Testis (tissue), 3 donors: Measurements from ENCODE around the gene TGM1. TPM values are rescaled to one million over a fixed set of nuclear protein-coding genes. Genes with fewer than 3 reads are reported as not detected.

Source experiments
- DNase-seq: peaks from one replicate; pipeline ENCODE4 v3.0.0-alpha.2; 2019
- H3K27ac ChIP-seq, 2 donors: fragments of 200-600 bp; sonication (generic); one replicate each; pipeline ENCODE4 v1.5.1; 2019
- H3K27me3 ChIP-seq: fragments of 200-600 bp; sonication (generic); one replicate; pipeline ENCODE4 v1.5.1; 2019
- H3K36me3 ChIP-seq: fragments of 200-600 bp; sonication (generic); one replicate; pipeline ENCODE4 v1.5.1; 2017; ENCODE audit warnings: low read depth; ENCODE audit errors: missing control alignments
- H3K4me1 ChIP-seq: fragments of 200-600 bp; sonication (generic); one replicate; pipeline ENCODE4 v1.5.1; 2019
- H3K4me3 ChIP-seq, 2 donors: fragments of 200-600 bp; sonication (generic); one replicate each; pipeline ENCODE4 v1.5.1; 2017 to 2019
- H3K9me3 ChIP-seq: fragments of 200-600 bp; sonication (generic); one replicate; pipeline ENCODE4 v1.5.1; 2017
- POLR2A ChIP-seq: fragments of 450-650 bp; IDR thresholded peaks from one replicate; pipeline ENCODE4 v1.6.1; 2017; ENCODE audit warnings: antibody characterized with exemption, mild to moderate bottlenecking, moderate library complexity
- WGBS, 2 donors: methylation state at CpG; one replicate each; pipeline ENCODE4 v1.1.5; 2018; 5-methylcytosine and 5-hydroxymethylcytosine counted together
- intact Hi-C: fragments of 100-400 bp; cut with DNase I; formaldehyde crosslinking; loops from one replicate; pipeline ENCODE4 v1.15.1; 2023; ENCODE audit warnings: low total_unique reads
- polyA plus RNA-seq: library from polyadenylated mRNA; stranded (reverse); fragments of 350-450 nt; fragmentation: Illumina TruSeq; extraction: RNeasy Lipid Tissue Mini Kit (QIAGEN cat#74804); gene quantifications from one replicate; pipeline ENCODE4 v1.2.3, GENCODE V29; 2014; ENCODE audit warnings: low read depth, low replicate concordance; ENCODE audit not compliant: insufficient read depth
- total RNA-seq, 2 donors: library from RNA; depleted of rRNA; stranded (reverse); fragments of >200 nt; gene quantifications; one replicate each; pipeline ENCODE4 v1.2.3, GENCODE V29; 2016
- TF ChIP-seq, protein P1 (sequence below), 3 experiments: fragments of 450-650 bp in 2 of 3; fragments of 200-600 bp in 1 of 3; sonication (generic) in 1 of 3; IDR thresholded peaks; one replicate each; pipeline ENCODE4 v1.5.1; 2016 to 2019; ENCODE audit warnings: antibody characterized with exemption in 3 of 3, mild to moderate bottlenecking in 2 of 3, moderate library complexity in 1 of 3

The TGM1 gene
- total and polyA plus RNA-seq, 3 donors from 2014 or later: 3.6 to 10.5 (median 5.4) TPM

GRCh38 chr14:24277071-24277470 is 14.1 kb upstream of the TGM1 start:
- Histone ChIP-seq H3K4me1 (no peaks in the 10 kb centered on the region), H3K27ac (no peak overlapping the region), H3K36me3 (no peaks in the 10 kb centered on the region), H3K27me3 (no peaks in the 10 kb centered on the region), H3K4me3 (no peak overlapping the region), H3K9me3 (no peaks in the 10 kb centered on the region)
- intact Hi-C loops: no loop called here
- TF ChIP-seq POLR2A: no peak
- TF ChIP-seq, protein P1, sequence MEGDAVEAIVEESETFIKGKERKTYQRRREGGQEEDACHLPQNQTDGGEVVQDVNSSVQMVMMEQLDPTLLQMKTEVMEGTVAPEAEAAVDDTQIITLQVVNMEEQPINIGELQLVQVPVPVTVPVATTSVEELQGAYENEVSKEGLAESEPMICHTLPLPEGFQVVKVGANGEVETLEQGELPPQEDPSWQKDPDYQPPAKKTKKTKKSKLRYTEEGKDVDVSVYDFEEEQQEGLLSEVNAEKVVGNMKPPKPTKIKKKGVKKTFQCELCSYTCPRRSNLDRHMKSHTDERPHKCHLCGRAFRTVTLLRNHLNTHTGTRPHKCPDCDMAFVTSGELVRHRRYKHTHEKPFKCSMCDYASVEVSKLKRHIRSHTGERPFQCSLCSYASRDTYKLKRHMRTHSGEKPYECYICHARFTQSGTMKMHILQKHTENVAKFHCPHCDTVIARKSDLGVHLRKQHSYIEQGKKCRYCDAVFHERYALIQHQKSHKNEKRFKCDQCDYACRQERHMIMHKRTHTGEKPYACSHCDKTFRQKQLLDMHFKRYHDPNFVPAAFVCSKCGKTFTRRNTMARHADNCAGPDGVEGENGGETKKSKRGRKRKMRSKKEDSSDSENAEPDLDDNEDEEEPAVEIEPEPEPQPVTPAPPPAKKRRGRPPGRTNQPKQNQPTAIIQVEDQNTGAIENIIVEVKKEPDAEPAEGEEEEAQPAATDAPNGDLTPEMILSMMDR (IDR thresholded peaks at IDR 0.05): no peak
- DNase-seq: no peak
- 88 to 90% methylated on average over 6 of the region's 6 CpGs for WGBS, 2 donors

GRCh38 chr14:24274101-24274543 is 11.1 kb upstream of the TGM1 start:
- H3K27me3 ChIP-seq: no peaks in the 10 kb centered on the region
- no peak for DNase-seq
- no peak for TF ChIP-seq POLR2A
- TF ChIP-seq, protein P1 (IDR thresholded peaks at IDR 0.05): no peak
- H3K27ac ChIP-seq: no peak overlapping the region
- peaks cover 7% of the 10 kb centered on the region for H3K4me1 ChIP-seq
- 84 to 86% methylated on average over 3 of the region's 3 CpGs for WGBS, 2 donors
- H3K4me3 ChIP-seq: no peak overlapping the region
- no peaks in the 10 kb centered on the region for H3K9me3 ChIP-seq
- H3K36me3 ChIP-seq: no peaks in the 10 kb centered on the region
- intact Hi-C loops: no loop called here

DNA sequence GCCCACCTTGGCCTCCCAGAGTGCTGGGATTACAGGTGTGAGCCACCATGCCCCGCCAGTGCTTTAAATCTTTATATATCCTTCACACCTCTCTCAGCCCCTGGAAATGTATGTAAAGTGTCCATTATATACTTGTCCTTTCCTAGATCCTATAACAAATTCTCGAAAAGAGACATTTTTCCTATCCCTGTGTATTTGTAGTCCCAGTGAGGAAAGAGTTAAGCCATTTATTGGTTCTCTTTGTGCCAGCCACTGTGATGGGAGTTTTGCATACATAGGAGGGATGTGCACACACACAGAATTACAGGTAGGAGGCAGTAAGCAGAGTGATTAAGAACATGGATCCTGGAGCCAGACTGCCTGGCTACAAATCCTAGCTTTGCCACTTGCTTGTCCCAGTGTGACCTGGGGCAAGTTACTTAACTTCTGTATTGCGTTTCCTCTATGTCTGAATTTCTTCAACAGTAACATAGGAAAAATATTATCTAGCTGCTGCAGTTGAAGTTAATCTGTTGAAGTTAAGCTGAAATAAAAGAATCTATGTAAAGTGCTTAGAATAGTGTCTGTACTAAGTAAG is 10.5 kb upstream of the TGM1 start:
- no peak for TF ChIP-seq POLR2A
- TF ChIP-seq, protein P1 (IDR thresholded peaks at IDR 0.05): no peak
- Histone ChIP-seq H3K4me3 (no peak overlapping the region), H3K9me3 (no peaks in the 10 kb centered on the region), H3K27ac (no peak overlapping the region), H3K36me3 (no peaks in the 10 kb centered on the region), H3K4me1 (peaks cover 7% of the 10 kb centered on the region), H3K27me3 (no peaks in the 10 kb centered on the region)
- 80 to 96% methylated on average over 3 of the region's 3 CpGs for WGBS, 2 donors
- DNase-seq: no peak
- intact Hi-C loops: no loop called here

DNA sequence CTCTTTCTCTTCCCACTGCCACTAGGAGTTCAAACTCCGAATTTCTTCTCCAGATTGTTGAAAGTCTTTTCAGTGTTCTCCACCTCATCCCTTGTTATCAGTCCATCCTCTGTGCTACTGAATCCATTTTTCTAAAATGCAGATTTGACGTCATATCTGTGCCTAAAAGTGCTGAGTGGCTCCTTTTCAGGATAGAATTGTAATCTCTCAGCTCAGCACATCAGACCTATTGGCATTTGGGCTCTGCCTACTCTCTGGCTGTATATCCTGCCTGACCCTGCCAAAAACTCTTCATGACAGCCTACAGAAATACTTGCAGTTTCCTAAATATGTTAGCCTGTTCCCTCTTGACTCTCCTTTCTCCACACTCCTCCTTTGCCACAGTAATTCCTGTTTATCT is 9.5 kb upstream of the TGM1 start:
- DNase-seq: no peak
- no peak for TF ChIP-seq POLR2A
- TF ChIP-seq, protein P1 (IDR thresholded peaks at IDR 0.05): no peak
- H3K9me3 ChIP-seq: no peaks in the 10 kb centered on the region
- H3K36me3 ChIP-seq: no peaks in the 10 kb centered on the region
- intact Hi-C loops: no loop called here
- peaks cover 7% of the 10 kb centered on the region for H3K4me1 ChIP-seq
- no peaks in the 10 kb centered on the region for H3K27me3 ChIP-seq
- H3K4me3 ChIP-seq: no peak overlapping the region
- H3K27ac ChIP-seq: no peak overlapping the region
- WGBS, 2 donors: 67 to 79% methylated on average over 2 of the region's 2 CpGs

DNA sequence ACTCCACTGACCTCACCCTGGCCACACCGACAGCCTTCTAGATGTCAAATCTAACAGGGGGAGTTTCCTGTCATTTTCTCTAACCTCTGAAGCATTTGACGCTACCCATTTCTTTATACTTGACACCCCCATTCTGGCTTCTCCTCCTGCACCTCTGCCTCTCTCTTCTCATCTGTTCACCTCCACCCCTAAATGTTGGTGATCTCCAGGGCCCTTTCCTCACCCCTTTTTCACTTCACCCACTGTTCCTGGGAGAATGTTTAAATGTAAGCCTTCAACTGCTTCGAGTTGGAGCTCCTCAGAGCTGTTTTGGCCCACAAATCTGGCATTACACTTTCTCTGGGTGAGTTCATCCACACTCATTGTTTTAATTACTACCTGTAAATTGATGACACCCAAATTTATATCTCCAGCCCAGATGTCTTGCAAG is 8.9 kb upstream of the TGM1 start:
- 17 to 19% methylated on average over 3 of the region's 3 CpGs for WGBS, 2 donors
- intact Hi-C loops: no loop called here
- no peak for DNase-seq
- Histone ChIP-seq H3K9me3 (no peaks in the 10 kb centered on the region), H3K27ac (peak overlapping the region; percentile 91 to 95), H3K4me3 (peak overlapping the region; percentile 83 to 89), H3K36me3 (no peaks in the 10 kb centered on the region), H3K27me3 (no peaks in the 10 kb centered on the region), H3K4me1 (peaks cover 7% of the 10 kb centered on the region)
- TF ChIP-seq POLR2A: no peak
- TF ChIP-seq, protein P1 (IDR thresholded peaks at IDR 0.05): no peak
